RWPE1 (cell line): Measurements from ENCODE around the gene CERKL.

Source experiments
- CTCF ChIA-PET: fragments of 350-600 bp; sonication (Branson Sonifier 250); formaldehyde crosslinking; extraction: SDS; loops from one replicate; lab custom pipeline; 2021; lab: Yijun Ruan, JAX
- POLR2A ChIA-PET: fragments of 400-600 bp; formaldehyde crosslinking; extraction: SDS; loops from one replicate; lab custom pipeline; 2020; ENCODE audit warnings: antibody characterized with exemption; ENCODE audit not compliant: low non-redundant PET; lab: Yijun Ruan, JAX
- DNase-seq: peaks from one replicate; pipeline ENCODE4 v3.0.0; 2012; ENCODE audit warnings: low spot score
- H3K27ac ChIP-seq: fragments of 450-650 bp; 2 replicates; pipeline ENCODE4 v1.5.1; 2017
- TF ChIP-seq, protein P1 (sequence below): fragments of 450-650 bp; conservative IDR thresholded peaks from 2 replicates; pipeline ENCODE4 v1.5.1; 2017; ENCODE audit warnings: low read depth, mild to moderate bottlenecking

CERKL gene

DNA sequence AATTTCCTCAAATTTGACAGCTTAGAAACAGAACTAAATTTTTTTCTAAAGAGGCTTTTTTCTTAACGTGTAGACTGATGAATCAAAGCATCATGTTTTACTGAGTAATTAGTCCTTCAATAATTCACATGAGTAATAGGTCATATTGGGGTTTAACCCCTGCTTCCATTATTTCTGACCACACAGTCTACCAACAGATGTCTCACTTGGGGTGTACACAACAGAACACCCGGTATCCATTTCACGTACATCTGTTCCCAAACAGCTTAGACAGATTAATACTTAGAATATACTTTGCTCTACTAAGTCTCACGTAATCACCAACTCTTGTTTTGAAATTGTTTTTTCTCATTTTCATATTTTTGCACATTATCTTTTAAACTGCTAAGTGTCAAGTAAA, 14.8 kb downstream of the CERKL start:
- TF ChIP-seq, protein P1, sequence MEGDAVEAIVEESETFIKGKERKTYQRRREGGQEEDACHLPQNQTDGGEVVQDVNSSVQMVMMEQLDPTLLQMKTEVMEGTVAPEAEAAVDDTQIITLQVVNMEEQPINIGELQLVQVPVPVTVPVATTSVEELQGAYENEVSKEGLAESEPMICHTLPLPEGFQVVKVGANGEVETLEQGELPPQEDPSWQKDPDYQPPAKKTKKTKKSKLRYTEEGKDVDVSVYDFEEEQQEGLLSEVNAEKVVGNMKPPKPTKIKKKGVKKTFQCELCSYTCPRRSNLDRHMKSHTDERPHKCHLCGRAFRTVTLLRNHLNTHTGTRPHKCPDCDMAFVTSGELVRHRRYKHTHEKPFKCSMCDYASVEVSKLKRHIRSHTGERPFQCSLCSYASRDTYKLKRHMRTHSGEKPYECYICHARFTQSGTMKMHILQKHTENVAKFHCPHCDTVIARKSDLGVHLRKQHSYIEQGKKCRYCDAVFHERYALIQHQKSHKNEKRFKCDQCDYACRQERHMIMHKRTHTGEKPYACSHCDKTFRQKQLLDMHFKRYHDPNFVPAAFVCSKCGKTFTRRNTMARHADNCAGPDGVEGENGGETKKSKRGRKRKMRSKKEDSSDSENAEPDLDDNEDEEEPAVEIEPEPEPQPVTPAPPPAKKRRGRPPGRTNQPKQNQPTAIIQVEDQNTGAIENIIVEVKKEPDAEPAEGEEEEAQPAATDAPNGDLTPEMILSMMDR: no peak
- ChIA-PET CTCF (interaction anchor here (0.6 to 1.5 kb wide), 3 partner anchors 13 to 1049 kb away, joined by 3 to 4 read pairs (median 3); no protein-coding TSS in a partner anchor), POLR2A (no interaction called here)
- no peak overlapping the region for H3K27ac ChIP-seq
- DNase-seq: no peak

DNA sequence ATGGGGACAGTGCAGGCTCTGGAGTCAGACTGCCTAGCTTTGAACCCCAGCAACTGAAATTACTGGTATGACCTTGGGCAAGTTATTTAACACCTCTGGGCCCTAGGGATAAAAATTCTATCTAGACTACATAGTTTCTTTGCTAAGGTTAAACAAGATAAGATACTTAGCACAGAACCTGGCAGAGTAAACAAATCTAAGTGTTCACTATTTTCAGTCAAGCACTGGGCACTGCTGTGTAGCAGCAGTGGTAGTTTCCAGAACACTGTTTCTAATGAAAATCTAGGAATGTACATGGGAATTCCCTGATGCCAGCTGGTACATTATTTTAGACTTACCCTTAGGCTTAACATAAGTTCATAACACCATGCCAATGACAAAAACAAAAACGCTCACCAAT, 17.2 kb downstream of the CERKL start:
- POLR2A ChIA-PET: no interaction called here
- TF ChIP-seq, protein P1: no peak
- no peak for DNase-seq
- CTCF ChIA-PET: no interaction called here
- no peak overlapping the region for H3K27ac ChIP-seq

DNA sequence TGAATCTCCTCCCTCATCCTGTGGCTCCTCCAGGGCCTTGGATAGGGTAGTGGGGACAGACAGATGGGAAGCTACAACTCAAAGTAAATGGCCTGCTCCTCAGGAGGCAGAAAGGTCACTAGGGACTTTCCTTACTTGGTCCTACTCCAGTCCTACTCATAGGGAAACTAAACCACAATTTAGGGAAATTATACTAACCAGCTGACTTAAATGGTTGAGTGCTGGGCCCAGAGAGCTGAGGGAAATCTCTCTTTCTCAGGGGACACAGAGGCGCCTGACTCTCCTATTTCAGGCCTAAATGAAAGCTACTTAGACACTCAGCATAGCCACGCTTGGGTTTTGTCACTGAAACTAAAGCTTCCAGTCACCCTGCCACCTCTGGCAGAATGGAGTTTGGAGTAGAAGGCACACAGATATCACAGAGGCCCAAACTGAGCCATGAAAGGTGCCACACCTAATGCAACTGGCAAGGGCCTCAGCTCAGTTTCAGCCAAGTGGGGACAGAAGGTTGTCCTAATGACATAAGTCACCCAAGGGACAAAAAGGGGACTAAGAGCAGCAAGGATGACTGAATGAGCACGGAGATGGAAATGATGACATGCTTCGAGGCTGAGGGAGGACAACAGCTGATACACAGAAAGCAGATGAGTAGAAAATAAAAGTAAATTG, 24.0 kb downstream of the CERKL start:
- H3K27ac ChIP-seq: no peak overlapping the region
- TF ChIP-seq, protein P1: no peak
- CTCF ChIA-PET: no interaction called here
- POLR2A ChIA-PET: no interaction called here
- no peak for DNase-seq

DNA sequence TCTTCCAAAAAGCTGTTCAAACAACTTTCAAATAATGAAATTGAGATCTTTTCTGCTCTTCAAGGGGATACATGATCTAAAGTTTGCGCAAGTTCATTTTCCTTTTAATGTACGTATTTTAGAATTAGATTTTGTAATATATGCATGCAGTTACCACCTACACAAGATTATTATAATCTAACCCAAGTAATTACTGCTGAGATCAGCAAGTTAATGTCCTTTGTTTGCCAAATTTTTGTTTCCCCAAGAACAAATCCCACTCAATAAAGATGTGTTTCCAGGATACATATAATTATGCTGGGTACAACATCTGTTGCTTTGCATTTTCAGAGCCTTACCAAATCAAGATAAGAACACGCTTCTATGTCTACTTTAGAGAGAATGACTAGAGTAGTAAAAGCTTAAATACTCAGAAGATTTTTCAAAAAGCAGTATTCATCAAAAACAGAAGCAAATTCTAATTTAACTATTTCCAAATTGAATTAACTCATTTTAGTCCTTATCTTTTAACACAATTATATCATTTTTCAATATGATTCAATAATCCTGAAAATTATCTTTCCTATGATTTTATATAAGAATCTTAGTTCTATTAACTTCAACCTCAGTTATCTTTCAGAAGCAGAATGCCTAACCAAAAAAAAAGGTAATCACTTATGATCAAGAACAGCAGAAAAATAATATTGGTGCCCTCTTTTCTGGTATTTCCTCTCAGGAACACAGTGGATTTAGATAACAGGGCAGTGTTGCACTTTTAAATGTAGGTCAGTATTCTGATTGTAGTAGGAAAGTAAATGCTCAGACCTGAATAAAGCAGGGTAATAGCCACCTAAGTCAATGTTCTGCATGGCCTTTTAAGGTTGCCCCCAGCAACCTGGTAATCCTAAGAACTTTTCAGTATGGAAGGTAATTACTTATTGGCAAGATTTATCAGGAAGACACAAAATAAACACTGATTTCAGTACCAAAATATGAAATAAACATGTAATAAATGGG, 28.0 kb downstream of the CERKL start:
- no peak overlapping the region for H3K27ac ChIP-seq
- TF ChIP-seq, protein P1: no peak
- POLR2A ChIA-PET: no interaction called here
- DNase-seq: no peak
- CTCF ChIA-PET: interaction anchor here (0.7 to 1.1 kb wide), 2 partner anchors 13 to 281 kb away, joined by 3 read pairs; no protein-coding TSS in a partner anchor

DNA sequence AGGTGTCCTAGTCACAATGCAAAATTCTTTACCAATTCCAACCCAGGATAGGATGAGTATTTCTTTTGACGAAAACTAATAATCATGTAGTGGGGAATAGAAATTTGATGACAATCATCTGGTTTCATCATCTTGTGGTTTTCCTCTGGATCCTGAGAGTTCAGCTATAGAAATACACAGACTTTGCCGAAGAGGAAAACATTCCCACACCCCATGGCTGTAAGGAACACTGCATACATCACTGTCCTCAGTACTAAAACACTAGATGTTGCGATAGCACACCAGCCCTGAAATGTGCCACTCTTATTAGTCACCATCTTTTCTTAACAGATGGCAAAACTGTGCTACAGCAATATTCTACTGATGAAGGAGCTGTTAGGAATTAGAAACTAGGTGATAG, 29.4 kb downstream of the CERKL start:
- no peak for DNase-seq
- POLR2A ChIA-PET: no interaction called here

DNA sequence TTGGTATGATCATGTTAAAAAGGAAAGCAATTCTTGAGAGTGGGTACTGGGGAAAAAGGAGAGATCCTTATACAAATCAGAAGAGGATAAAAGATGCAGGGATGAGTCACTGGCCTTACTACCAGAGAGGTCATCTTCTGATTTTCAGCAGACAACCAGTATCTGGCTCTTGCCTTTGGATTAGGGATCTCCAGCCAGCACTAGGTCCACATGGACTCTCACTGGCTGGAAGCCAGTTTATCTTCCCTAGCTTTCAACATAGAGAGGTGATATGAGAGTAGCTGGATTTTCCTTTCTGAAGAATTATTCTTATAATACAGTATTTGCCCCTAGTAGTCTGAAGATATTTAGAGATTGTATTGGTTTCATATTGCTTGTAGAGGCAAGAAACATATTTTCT, 30.2 kb downstream of the CERKL start:
- DNase-seq: no peak
- ChIA-PET POLR2A (no interaction called here), CTCF (no interaction called here)
- H3K27ac ChIP-seq: no peak overlapping the region
- TF ChIP-seq, protein P1: no peak

More for the DNA sequence above, 29.4 kb downstream of the CERKL start:
- H3K27ac ChIP-seq: no peak overlapping the region
- CTCF ChIA-PET: interaction anchor here (0.7 kb wide), 1 partner anchor 279 kb away, joined by 3 read pairs; no protein-coding TSS in a partner anchor
- TF ChIP-seq, protein P1: no peak
